Stimulated activated CD4-positive, alpha-beta T cell treated with anti-CD3 and anti-CD28 coated beads, Interleukin-1b, Interleukin-23, amount 100 ng/mL, for 48 hours (primary cell): ENCODE data around the gene EFCAB8.
"Not testable (repeated sequence)": the region's sequence is repeated elsewhere in the genome, so short reads cannot be mapped to it uniquely, and the experiment has no call there.

Experiments used
- DNase-seq: peaks from one replicate; pipeline ENCODE4 v3.0.0-alpha.2; 2020

Gene EFCAB8

DNA sequence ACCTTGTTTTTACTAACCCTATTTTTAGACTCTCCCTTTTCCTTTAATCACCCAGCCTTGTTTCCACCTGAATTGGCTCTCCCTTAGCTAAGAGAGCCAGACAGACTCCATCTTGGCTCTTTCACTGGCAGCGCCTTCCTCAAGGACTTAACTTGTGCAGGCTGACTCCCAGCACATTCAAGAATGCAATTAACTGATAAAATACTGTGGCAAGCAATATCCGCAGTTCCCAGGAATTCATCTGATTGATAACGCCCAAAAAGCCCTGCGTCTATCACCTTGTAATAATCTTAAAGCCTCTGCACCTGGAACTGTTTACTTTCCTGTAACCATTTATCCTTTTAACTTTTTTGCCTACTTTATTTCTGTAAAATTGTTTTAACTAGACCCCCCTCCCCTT, 116.4 kb downstream of the EFCAB8 start:
- DNase-seq, result not testable (repeated sequence)

- DNase-seq, result no peak
Measured at GRCh38 chr20:32975698-32976674, 117.3 kb downstream of the EFCAB8 start.

DNA sequence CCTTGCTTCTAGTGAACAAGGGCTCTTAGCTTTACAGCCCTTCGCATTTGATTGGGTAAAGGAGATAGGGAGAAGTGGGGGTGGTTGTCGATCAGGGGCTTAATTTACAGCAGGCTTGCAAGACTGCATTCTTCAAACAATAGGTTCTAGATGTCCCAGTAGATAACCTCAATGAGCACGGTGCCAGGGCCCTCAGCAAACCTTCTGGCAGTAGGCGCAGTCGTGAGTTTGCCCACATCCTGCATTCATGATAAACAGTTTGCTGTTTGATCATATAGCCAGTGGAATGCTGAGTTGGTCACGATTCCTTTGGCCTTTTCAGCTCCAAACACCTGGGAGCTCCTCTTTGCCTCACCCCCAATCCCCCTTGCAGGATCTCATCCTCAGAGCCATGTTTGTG, 118.0 kb downstream of the EFCAB8 start:
- DNase-seq, result no peak

GRCh38 chr20:32977281-32978008, 118.7 kb downstream of the EFCAB8 start:
- no peak for DNase-seq

GRCh38 chr20:32978009-32978335, 119.2 kb downstream of the EFCAB8 start:
- no peak for DNase-seq

- no peak for DNase-seq
Measured at GRCh38 chr20:32979201-32979998, 120.7 kb downstream of the EFCAB8 start.

DNA sequence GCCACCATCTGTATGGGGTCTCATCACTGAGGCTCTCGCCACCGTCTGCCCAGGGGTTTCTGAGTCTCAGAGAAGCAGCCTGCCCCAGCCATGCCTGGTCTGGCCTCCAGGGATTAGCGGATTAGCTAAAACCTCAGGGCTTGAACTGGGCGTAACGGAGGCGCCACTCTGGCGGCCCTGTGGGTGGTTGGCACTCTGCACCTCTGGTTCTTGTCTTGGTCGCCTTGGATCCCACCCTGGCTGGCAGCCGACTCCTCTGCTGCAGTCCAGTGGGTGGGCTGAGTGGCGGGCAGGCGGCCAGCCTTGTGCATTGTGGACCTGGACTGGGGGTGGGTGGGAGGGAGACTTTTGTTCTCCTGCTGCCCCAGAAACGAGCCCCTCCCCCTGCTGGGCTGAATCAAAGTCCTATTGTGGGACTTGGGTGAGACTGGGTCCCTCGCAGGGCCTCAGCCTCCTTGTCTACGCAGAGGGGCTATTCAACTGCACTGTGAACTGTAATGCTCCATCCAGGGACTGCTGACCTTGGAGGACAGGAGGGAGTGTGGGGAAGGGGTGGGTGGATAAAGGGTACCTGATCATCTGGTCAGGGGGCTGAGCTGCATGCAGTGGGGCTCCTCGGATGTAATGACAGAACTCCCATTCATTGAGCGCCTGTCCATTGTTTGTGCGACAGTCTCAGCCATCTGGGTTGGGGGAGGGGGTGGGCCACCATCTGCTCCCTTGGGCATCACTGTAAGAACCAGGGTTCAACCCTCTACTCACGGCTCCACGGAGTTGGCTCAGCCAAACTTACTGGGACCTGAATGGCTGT, 121.6 kb downstream of the EFCAB8 start:
- no peak for DNase-seq

DNA sequence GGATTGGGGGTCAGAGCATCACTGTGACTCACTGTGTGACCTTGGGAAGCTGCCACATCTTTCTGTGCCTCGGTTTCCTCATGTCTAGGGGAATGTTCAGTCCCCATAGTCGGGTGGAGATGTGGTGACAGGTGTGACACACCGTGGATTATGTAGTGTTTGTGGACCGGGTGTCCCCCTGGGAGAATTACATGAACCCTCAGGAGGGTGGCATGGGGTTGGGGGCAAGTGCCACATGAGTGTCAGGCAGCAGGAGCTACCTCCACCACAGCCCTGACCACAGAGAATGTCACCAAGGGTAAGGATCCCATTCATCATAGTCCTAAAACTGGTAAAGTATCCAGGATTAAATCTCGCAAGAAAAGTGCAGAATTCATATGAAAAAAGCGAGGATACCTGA, 122.3 kb downstream of the EFCAB8 start:
- no peak for DNase-seq

DNA sequence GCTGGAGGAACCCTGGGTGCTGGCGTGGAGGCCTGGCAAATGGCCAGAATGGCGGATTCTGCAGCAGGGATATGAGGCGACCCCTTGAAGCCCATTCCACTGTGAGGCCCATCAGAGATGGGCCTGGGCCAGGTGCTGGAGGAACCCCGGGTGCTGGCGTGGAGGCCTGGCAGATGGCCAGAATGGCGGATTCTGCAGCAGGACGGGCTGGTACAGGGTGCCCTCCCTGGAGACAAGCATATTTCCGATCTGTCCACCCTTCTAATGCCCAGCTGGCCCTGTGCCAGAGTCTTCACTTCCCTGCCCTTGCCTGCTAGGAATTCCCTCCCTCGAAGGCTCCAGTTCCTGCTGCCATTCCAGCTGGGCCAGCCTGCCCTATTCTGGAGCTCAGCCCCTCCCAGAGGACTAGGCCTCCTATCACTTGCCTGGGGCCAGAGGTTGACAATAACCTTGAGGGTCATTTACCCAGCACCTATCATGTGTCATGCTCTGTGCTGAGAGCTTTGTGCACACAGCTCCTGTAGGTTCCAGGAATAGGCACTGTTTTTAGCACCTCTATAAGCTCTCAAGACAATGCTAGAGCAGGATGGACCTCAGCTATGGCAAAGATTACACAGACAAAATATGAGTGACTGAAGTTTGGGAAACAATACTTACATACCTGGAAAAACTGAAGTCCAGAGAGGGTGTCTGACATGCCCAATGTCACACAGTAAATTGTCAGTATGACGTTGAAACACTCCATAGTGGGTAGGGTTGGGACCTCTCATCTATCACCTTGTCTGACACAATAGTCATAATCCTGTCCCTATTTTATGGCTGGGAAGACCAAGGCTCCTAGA, 124.1 kb downstream of the EFCAB8 start:
- DNase-seq, result no peak

- no peak for DNase-seq
Measured at GRCh38 chr20:32983459-32984112, 124.9 kb downstream of the EFCAB8 start.

- DNase-seq, result no peak
Measured at GRCh38 chr20:32984196-32984595, 125.5 kb downstream of the EFCAB8 start.

GRCh38 chr20:32984631-32985354, 126.1 kb downstream of the EFCAB8 start:
- DNase-seq, result no peak

DNA sequence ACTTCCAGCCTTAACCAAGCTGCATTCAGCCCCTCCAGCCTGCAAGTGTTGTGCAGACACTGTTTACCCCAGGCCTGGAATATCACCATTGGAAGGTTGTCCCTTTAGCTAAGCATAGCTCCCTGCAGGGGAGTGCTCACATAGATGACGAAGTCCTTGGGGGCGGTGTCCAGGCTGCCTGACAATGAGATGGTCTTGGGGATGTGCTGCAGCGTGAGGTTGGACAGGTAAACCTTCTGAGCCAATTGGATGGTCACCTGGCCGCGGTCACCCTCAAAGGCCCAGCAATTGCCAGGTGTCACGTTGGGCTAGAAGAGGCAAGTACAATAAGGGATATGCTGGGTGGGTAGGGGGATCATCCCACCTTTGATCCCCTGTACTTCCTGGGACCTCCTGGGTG, 126.9 kb downstream of the EFCAB8 start:
- DNase-seq, result no peak

DNA sequence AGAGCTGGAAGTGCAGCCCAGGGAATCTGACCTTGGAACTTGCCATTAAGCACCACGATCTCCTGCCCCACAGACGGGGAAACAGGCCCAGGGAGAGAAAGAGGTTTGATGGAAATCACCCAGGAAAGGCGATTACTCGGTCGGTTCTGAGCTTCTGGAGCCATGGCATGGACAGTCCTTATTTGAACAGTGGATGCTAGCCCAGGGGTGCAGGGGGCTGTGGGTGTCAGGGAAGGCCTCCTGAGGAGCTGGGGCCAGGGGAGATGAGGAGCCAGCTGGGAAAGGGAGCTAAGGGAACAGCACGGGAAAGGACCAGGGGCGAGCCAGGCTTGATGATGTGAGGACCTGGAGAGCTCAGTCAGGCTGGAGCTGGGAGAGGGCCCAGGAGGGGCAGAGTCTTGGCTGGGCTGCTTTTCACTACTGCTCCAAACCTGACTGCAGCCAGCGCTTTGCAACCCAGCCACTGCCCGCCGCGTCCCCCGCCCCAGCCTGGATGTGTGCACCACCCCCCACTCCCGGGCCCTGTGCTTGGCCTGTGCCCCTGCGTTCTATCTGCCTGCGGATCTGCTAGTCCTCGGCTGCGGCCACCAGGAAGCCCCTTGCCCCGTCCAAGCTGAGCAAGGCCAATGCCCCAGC, 127.7 kb downstream of the EFCAB8 start:
- DNase-seq, result no peak

- no peak for DNase-seq
Measured at GRCh38 chr20:32987044-32987825, 128.5 kb downstream of the EFCAB8 start.

DNA sequence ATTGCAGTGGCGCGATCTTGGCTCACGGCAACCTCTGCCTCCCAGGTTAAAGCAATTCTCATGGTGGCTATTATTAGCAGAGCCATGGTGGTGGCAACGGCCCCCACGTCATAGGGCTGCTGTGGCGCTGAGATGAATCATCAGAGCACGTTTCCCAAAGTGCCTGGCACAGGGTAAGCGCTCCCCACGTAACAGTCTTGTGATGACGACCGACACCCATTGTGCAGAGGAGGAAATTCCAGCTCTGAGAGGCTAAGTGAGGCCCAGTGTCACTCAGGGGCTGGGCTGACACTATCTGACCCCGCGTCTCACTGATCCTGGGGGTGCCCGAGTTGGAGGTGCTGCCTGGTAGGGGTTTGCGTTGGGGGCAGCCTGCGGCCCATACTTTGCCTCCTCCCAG, 129.3 kb downstream of the EFCAB8 start:
- DNase-seq, result no peak

- DNase-seq, result no peak
Measured at GRCh38 chr20:32989507-32990283, 131.0 kb downstream of the EFCAB8 start.

DNA sequence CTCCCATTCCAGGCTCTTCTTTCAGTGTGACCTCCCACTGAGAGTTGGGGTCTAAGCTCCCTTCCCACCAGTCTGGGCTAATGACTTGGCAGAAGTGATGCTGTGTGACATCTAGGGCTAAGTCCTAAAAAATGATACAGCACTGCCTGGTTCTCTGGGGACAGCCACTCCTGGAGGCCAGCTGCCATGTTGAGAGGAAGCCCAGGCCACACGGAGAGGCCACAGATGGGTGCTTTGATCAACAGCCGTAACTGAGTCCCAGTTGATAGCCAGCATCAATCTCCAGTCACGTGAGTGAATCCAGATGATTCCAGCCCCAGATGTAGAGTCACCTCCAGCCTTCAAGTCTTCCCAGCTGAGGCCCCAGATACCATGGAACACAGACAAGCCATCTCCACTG, 131.7 kb downstream of the EFCAB8 start:
- no peak for DNase-seq
